Stimulated activated CD4-positive, alpha-beta T cell treated with anti-CD3 and anti-CD28 coated beads, TNF-alpha, amount 100 ng/mL, for 4 hours (primary cell): ENCODE measurements around the gene MYRFL.
"Not testable (repeated sequence)": the region's sequence is repeated elsewhere in the genome, so short reads cannot be mapped to it uniquely, and the experiment has no call there.

Experiments used
- DNase-seq, 3 experiments: peaks; one replicate each; pipeline ENCODE4 v3.0.0-alpha.2; 2020; ENCODE audit warnings: low read depth in 3 of 3

The MYRFL gene

GRCh38 chr12:69824966-69825560 lies at the start of gene MYRFL:
Gene MYRFL (plus strand): TSS chr12:69825227. CDS start chr12:69825518, 291 bp downstream.
- no peak for DNase-seq

- DNase-seq: no peak
These were observed 45.1 kb upstream of the MYRFL start for GRCh38 chr12:69779928-69780327.

GRCh38 chr12:69783365-69783764 lies 41.7 kb upstream of the MYRFL start:
- DNase-seq: no peak

GRCh38 chr12:69789351-69789750 lies 35.7 kb upstream of the MYRFL start:
- no peak for DNase-seq

- DNase-seq: no peak
These were observed 32.5 kb upstream of the MYRFL start for GRCh38 chr12:69792533-69792932.

- not testable (repeated sequence) for DNase-seq
These were observed 17.7 kb upstream of the MYRFL start for GRCh38 chr12:69807101-69807897.

GRCh38 chr12:69810870-69811498 lies 14.0 kb upstream of the MYRFL start:
- no peak for DNase-seq

- DNase-seq: no peak
These were observed 8.9 kb upstream of the MYRFL start for GRCh38 chr12:69816082-69816481.

GRCh38 chr12:69821032-69821455 lies 4.0 kb upstream of the MYRFL start:
- DNase-seq: no peak

GRCh38 chr12:69821456-69822159 lies 3.4 kb upstream of the MYRFL start:
- DNase-seq: no peak

GRCh38 chr12:69822201-69822860 lies 2.7 kb upstream of the MYRFL start:
- DNase-seq: no peak

- DNase-seq: no peak
These were observed 999 bp upstream of the MYRFL start for GRCh38 chr12:69824028-69824427.

- DNase-seq: no peak
These were observed 3.9 kb downstream of the MYRFL start for GRCh38 chr12:69828897-69829296.

- DNase-seq: no peak
These were observed 8.7 kb downstream of the MYRFL start for GRCh38 chr12:69833696-69834095.

- DNase-seq: no peak
These were observed 9.1 kb downstream of the MYRFL start for GRCh38 chr12:69834147-69834546.

GRCh38 chr12:69834576-69834975 lies 9.5 kb downstream of the MYRFL start:
- DNase-seq: no peak

- DNase-seq: no peak
These were observed 10.1 kb downstream of the MYRFL start for GRCh38 chr12:69835081-69835480.

- DNase-seq: no peak
These were observed 11.0 kb downstream of the MYRFL start for GRCh38 chr12:69836015-69836414.

- no peak for DNase-seq
These were observed 12.2 kb downstream of the MYRFL start for GRCh38 chr12:69837191-69837590.

GRCh38 chr12:69837657-69838415 lies 12.8 kb downstream of the MYRFL start:
- no peak for DNase-seq

GRCh38 chr12:69840727-69841126 lies 15.7 kb downstream of the MYRFL start:
- DNase-seq: no peak
